HG03064 (cell line): ENCODE data around the gene PSENEN.

ENCODE experiments used
- ATAC-seq: cut with Tn5 transposase; IDR thresholded peaks from one replicate; pipeline ENCODE4 v1.9.1; 2021; ENCODE audit warnings: low read depth; ENCODE audit not compliant: unreplicated experiment

The PSENEN gene

GRCh38 chr19:35750167-35750566 is 4.7 kb downstream of the PSENEN start:
- no peak for ATAC-seq

GRCh38 chr19:35751839-35752745 is 6.6 kb downstream of the PSENEN start:
- no peak for ATAC-seq

- no peak for ATAC-seq
Observed at GRCh38 chr19:35752746-35753350, 7.4 kb downstream of the PSENEN start.

- no peak for ATAC-seq
Observed at GRCh38 chr19:35753634-35754369, 8.4 kb downstream of the PSENEN start.

GRCh38 chr19:35754370-35755130 is 9.1 kb downstream of the PSENEN start:
- no peak for ATAC-seq

- ATAC-seq: no peak
Observed at GRCh38 chr19:35755131-35755549, 9.7 kb downstream of the PSENEN start.

GRCh38 chr19:35755550-35756376 is 10.3 kb downstream of the PSENEN start:
- no peak for ATAC-seq

- no peak for ATAC-seq
Observed at GRCh38 chr19:35756377-35757230, 11.2 kb downstream of the PSENEN start, which contains the start of gene HSPB6. Gene HSPB6 (minus strand): TSS chr19:35757029. CDS start chr19:35757008, 21 bp downstream.

- ATAC-seq: no peak
Observed at GRCh38 chr19:35757231-35757748, 11.8 kb downstream of the PSENEN start.

- ATAC-seq: peak; percentile 81
Observed at GRCh38 chr19:35757749-35758608, 12.5 kb downstream of the PSENEN start, which contains the start of gene PROSER3. Gene PROSER3 (plus strand): TSS chr19:35758176. CDS start chr19:35758216, 40 bp downstream.

- no peak for ATAC-seq
Observed at GRCh38 chr19:35759697-35760096, 14.2 kb downstream of the PSENEN start.

GRCh38 chr19:35760711-35761349 is 15.4 kb downstream of the PSENEN start:
- ATAC-seq: no peak

GRCh38 chr19:35764432-35765315 is 19.2 kb downstream of the PSENEN start:
- no peak for ATAC-seq

- no peak for ATAC-seq
Observed at GRCh38 chr19:35766571-35767104, 21.2 kb downstream of the PSENEN start.

- no peak for ATAC-seq
Observed at GRCh38 chr19:35767288-35768081, 22.0 kb downstream of the PSENEN start.
